ENCODE results near the gene CD320.
"Not testable (repeated sequence)": the region's sequence is repeated elsewhere in the genome, so short reads cannot be mapped to it uniquely, and the experiment has no call there.

The CD320 gene

GRCh38 chr19:8332976-8333766, 25.0 kb upstream of the CD320 start:
- no peak for DNase-seq

GRCh38 chr19:8331263-8331845, 23.2 kb upstream of the CD320 start:
- no peak for DNase-seq

- no peak for DNase-seq
Measured at GRCh38 chr19:8329996-8330395, 21.8 kb upstream of the CD320 start.

DNA sequence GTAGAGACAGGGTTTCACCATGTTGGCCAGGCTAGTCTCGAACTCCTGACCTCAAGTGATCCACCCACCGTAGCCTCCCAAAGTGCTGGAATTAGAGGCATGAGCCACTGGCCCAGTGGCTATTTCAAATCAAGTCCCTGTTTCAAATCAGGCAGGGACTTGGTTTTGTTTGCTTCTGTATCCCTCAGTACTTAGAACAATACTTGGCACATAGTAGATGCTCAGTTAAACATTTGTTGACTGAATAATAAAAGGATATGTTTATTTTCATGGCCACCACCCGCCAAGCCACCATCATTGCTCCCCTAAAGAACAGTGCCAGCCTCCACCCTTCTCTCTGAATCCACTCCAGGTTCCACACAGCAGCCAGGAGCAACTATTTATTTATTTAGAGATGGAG, 17.3 kb upstream of the CD320 start:
- DNase-seq: no peak

DNA sequence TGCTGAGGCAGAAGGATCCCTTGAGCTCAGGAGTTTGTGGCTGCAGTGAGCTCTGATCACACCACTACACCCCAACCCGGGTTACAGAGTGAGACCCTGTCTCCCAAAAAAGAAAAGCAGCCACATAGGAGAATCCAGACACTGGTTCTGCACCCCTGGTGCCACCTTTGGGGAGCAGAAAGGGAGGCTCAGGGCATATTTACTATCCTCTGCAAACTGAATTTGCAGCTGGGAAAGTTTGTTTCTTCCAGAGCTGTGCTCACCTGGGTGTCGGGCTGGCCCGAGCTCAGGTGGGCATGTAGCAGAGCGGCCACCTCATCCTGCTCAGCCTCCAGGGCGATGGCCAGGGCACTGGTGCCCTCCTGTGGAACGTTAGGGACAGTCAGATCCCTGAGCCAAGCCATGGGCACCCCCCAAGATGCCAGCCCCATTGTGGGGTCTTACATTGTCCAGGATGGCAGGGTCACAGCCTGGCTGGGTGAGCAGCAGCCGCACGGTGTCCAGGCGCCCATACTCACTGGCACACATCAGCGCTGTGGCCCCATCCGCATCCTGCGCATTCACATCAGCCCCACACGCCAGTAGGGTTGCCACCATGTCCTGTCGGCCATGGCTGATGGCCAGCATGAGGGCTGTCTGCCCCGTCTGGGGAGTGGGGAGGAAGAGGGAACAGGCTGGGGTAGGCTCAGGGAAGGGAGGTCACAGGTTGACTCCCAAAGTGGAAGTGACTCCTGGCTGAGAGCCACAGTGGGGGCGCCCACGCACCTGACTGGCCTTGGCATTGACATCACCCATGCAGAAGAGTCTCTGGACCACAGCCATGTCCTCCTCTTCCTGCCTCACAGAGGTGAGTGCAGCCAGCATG, 16.3 kb upstream of the CD320 start:
- no peak for DNase-seq

DNA sequence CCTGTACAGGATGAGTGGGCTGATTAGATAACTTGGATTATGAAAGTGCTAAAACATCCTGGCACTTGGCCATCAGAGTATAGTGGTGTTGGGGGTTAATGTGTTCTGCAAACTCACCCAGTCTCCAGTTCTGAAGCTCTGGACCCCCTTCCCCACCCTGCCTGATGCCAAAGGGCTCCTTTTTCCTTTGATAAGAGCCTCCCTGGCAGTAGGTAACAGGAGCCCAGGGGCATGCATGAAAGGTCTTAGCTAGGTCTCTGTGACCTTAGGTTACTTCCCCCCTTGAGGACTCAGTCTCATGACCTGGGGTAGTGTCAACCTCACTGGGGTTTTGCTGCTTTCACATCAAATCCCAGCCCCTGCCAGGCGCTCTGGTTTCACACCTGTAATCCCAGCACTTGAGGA, 15.6 kb upstream of the CD320 start:
- DNase-seq: no peak

DNA sequence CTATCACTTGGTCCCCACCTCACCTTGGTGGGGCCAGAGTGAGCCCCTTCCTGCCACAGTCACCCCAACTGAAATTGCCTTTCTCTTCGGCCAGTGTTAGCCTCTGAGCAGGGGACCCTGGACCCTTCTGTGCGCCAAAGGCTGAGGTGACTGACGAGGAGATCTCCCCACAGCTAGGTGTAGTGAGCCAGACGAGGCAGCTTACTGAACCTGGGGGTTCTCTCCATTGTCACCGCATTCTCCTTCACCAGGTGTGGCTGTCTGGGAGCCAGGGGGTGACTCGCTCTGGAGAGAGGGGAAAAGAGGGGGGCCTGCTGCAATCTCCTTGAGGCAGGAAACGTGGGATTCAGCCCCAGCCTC, 14.5 kb upstream of the CD320 start:
- DNase-seq: no peak

- DNase-seq: no peak
Measured at GRCh38 chr19:8321986-8322637, 14.0 kb upstream of the CD320 start.

DNA sequence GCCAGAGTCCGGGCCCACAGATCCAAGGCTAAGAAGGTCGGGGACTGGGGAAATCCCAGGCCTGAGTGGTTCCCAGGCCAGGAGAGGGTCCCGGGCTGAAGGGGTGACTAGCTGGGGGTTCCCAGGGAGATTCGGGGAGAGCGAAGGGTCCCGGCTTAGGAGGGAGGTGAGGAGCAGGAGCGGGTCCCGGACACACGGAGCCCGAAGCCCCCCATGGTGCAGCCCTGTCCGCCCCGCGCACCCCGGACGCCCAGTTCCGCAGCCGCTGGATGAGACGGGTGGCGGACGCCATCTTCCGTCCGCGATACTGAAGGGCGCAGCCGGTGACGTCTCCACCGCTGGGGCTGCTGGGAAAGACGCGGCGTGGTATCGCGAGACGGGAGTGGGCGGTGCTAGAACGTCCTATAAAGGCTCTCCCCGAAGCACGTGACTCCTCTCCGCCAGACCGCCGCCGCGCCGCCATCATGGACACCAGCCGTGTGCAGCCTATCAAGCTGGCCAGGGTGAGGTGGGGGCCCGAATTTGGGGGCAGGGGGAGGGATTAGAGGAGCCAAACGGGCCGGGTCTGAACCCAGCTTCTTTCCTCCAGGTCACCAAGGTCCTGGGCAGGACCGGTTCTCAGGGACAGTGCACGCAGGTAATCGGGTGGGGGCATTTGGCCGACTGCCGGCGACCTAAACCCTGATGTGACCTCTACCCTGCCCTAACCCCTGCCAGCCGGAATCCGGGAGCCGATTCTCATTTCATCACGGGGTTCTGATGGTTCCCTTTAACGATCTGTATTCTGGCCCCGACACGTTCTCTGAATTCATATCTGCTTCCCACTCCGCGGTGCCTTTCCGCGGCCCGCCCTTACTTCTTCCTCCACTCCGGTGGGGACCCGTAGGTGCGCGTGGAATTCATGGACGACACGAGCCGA, 13.2 kb upstream of the CD320 start, which contains the start of the genes NDUFA7 and RPS28:
Gene NDUFA7, minus strand, starts transcription at position 309 of the 919 bp plus-strand sequence. Its CDS starts 17 bp downstream, at position 292.
Gene RPS28, plus strand, starts transcription at position 430 of the 919 bp plus-strand sequence. Its CDS starts 35 bp downstream, at position 465.
- DNase-seq: peak; percentile 93

DNA sequence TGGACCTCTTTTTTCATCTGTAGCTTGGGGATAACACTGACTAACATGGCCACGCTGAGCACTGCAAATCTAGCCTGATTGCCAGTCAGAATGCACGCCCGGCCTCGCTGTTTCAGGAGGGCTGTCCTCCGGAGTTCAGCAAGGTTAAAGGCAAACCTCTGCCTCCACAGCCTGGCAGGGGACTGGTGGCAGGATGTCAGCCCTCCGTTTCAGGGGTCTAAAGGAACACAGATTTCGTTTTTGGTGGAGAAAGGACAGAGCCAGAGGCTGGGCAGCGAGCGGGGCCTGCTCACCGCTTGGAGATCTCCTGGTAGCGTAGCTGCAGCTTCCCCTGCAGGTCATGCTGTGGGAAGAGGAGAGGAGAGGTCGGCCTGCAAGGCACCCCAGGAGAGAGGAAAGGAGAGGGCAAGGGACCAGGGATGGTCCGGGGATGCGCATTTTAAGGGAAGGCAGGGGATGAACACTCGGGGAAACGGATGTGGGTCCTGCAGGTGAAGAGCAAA, 12.5 kb upstream of the CD320 start:
- no peak for DNase-seq

DNA sequence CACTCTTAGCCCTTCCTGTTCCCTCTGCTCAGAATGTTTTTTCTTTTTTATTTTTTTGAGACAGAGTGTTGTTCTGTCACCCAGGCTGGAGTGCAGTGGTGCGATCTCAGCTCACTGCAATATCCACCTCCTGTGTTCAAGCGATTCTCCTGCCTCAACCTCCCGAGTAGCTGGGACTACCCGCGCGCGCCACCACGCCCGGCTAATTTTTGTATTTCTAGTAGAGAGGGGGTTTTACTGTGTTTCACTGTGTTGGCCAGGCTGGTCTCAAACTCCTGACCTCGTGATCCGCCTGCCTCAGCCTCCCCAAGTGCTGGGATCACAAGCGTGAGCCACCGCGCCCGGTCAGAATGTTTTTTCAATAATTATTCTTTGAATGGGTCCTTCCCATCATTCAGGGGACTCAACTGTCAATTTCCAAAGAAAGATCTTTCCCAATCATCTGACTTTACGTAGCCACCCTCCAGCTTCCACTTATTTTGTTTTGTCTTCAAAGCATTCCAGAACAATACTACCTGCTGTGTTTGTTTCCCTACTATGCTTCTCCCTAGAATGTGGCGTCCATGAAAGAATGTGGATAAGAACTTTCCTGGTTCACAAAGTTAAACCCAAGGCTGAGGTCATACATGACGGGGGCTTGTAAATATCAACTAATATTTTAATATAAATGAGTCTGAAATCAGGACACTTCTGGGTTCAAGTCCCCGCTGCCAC, 11.8 kb upstream of the CD320 start:
- no peak for DNase-seq

- not testable (repeated sequence) for DNase-seq
Measured at GRCh38 chr19:8318835-8319234, 10.7 kb upstream of the CD320 start.

- no peak for DNase-seq
Measured at GRCh38 chr19:8316351-8317125, 8.4 kb upstream of the CD320 start.

DNA sequence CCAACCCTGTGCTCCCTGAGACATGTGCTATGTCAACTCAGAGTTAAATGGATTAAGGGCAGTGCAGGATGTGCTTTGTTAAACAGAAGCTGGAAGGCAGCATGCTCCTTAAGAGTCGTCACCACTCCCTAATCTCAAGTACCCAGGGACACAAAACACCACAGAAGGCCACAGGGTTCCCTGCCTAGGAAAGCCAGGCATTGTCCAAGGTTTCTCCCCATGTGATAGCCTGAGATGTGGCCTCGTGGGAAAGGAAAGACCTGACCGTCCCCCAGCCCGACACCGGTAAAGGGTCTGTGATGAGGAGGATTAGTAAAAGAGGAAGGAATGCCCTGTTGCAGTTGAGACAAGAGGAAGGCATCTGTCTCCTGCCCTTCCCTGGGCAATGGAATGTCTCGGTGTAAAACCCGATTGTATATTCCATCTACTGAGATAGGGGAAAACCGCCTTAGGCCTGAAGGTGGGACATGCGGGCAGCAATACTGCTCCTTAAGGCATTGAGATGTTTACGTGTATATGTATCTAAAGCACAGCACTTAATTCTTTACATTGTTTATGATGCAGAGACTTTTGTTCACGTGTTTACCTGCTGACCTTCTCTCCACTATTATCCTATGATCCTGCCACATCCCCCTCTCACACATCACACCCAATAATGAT, 7.0 kb upstream of the CD320 start:
- DNase-seq: not testable (repeated sequence)

- no peak for DNase-seq
Measured at GRCh38 chr19:8311461-8312260, 3.5 kb upstream of the CD320 start.

GRCh38 chr19:8310342-8311055, 2.3 kb upstream of the CD320 start:
- no peak for DNase-seq

- DNase-seq: no peak
Measured at GRCh38 chr19:8308891-8309291, 733 bp upstream of the CD320 start.

DNA sequence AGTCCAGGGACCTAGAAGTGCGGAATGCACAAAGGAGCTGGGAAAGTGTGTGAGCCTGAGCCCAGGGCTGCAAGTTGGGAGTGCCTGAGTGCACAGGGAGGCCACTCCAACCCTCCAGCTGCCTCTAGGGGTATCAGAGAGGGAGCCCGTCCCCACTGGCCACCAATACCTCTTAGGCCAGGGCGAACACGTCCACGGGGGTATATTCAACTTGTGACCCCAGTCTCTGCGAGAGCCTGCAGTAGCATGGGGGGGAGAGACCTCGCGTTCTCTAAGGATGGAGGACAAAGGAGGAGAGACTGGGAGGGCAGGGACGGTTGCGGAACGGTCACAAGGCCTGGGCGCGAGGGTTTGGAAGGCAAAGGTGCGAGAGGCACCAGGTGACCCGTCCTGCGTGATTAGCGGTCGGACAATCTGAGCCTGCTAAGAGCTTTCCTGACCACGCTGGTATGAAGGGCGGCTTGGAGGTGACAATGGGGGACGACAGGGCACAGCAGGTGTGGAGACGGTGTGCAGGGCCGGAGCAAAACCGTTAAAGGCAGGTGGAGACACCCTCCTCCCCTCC, 676 bp downstream of the CD320 start:
- no peak for DNase-seq

Data from NCI-H446 treated with DMSO at 0.1 percent for 48 hours (cell line).